22Rv1 (cell line): ENCODE measurements around the gene BRD4.
A peak's percentile ranks its signal among the peaks of the same experiment; 100 is the strongest.

Experiments
- H3K27ac ChIP-seq: fragments of 450-650 bp; 2 replicates; pipeline ENCODE4 v1.5.1; 2017
- CTCF ChIP-seq: fragments of 450-650 bp; IDR thresholded peaks from 2 replicates; pipeline ENCODE4 v1.5.1; 2017; ENCODE audit warnings: mild to moderate bottlenecking
- ZFX ChIP-seq: fragments of 450-650 bp; IDR thresholded peaks from 2 replicates; pipeline ENCODE4 v1.6.1; 2017; ENCODE audit warnings: antibody characterized with exemption, borderline replicate concordance

Gene BRD4

GRCh38 chr19:15236886-15237285, 95.5 kb downstream of the BRD4 start:
- TF ChIP-seq CTCF (no peak), ZFX (no peak)
- H3K27ac ChIP-seq: no peak overlapping the region

GRCh38 chr19:15235781-15236180, 96.6 kb downstream of the BRD4 start:
- H3K27ac ChIP-seq: no peak overlapping the region
- TF ChIP-seq CTCF (no peak), ZFX (no peak)

- H3K27ac ChIP-seq: peak overlapping the region; percentile 44
- TF ChIP-seq CTCF: no peak
Observed at GRCh38 chr19:15234431-15235130, 97.8 kb downstream of the BRD4 start.

GRCh38 chr19:15231271-15231670, 101.1 kb downstream of the BRD4 start:
- TF ChIP-seq ZFX (no peak), CTCF (no peak)
- H3K27ac ChIP-seq: no peak overlapping the region

GRCh38 chr19:15227261-15227660, 105.1 kb downstream of the BRD4 start:
- no peak overlapping the region for H3K27ac ChIP-seq
- no peak for TF ChIP-seq ZFX
- no peak for TF ChIP-seq CTCF

GRCh38 chr19:15225760-15226159, 106.6 kb downstream of the BRD4 start:
- TF ChIP-seq ZFX (no peak), CTCF (no peak)
- H3K27ac ChIP-seq: no peak overlapping the region

- TF ChIP-seq CTCF (no peak), ZFX (no peak)
Observed at GRCh38 chr19:15223649-15224361, 108.5 kb downstream of the BRD4 start.

More at GRCh38 chr19:15223649-15224361, 108.5 kb downstream of the BRD4 start:
- no peak overlapping the region for H3K27ac ChIP-seq
